VCaP (cell line): ENCODE measurements around the gene TRMT1.
"Not testable (repeated sequence)": the region's sequence is repeated elsewhere in the genome, so short reads cannot be mapped to it uniquely, and the experiment has no call there.

Experiments
- H3K27ac ChIP-seq: fragments of 450-650 bp; 2 replicates; pipeline ENCODE4 v1.5.1; 2017
- TF ChIP-seq, protein P1 (sequence below): fragments of 450-650 bp; conservative IDR thresholded peaks from 2 replicates; pipeline ENCODE4 v1.5.1; 2017; ENCODE audit warnings: mild to moderate bottlenecking, moderate library complexity

Gene TRMT1

DNA sequence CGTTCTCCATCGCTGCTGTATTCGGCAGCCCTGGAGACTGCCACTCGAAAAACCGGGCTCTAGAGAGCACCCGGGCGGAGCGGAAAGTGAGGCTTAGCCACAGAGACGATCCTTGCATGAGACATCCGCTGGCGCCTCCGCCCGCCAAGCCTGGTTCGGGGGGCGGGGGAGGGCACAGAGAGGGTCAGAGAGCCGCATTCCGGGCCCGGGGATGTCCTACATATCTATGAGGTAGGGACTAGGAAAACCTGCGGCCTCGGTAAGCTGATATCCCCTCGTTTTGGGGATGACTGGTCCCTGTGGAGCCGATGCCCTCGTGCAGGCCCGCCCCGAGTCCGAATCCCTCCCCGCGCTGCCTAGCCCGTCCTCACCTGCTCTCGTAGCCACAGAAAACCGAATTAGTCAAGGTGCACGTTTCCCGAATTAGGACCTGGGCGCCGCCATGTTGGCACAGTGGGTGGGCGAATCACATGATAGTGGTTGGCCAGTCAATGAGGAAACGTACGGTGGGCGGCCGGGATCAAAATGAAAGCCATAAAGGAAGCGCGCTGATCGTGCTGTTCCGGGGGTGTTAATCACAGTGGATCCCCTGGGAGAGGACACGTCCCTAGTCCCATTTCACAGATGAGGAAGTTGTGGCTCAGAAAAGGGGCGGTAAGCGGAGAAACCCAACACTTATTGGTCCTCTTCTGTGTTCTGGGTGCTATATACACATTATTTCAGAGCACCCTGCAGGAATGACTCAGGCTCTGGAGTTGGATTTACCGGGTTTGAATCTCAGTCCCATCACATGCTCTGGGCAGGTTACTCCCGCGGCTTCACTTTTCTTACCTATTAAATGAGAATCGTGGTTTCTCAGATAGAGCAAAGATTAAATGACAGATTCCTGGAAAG is at the start of gene TRMT1:
Gene TRMT1 (minus strand): TSS at position 459 of the 894 bp plus-strand sequence. CDS start 341 bp downstream, at position 118.
- H3K27ac ChIP-seq, result peak within 1 kb of the TSS; percentile 84
- TF ChIP-seq, protein P1, sequence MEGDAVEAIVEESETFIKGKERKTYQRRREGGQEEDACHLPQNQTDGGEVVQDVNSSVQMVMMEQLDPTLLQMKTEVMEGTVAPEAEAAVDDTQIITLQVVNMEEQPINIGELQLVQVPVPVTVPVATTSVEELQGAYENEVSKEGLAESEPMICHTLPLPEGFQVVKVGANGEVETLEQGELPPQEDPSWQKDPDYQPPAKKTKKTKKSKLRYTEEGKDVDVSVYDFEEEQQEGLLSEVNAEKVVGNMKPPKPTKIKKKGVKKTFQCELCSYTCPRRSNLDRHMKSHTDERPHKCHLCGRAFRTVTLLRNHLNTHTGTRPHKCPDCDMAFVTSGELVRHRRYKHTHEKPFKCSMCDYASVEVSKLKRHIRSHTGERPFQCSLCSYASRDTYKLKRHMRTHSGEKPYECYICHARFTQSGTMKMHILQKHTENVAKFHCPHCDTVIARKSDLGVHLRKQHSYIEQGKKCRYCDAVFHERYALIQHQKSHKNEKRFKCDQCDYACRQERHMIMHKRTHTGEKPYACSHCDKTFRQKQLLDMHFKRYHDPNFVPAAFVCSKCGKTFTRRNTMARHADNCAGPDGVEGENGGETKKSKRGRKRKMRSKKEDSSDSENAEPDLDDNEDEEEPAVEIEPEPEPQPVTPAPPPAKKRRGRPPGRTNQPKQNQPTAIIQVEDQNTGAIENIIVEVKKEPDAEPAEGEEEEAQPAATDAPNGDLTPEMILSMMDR, result no peak

DNA sequence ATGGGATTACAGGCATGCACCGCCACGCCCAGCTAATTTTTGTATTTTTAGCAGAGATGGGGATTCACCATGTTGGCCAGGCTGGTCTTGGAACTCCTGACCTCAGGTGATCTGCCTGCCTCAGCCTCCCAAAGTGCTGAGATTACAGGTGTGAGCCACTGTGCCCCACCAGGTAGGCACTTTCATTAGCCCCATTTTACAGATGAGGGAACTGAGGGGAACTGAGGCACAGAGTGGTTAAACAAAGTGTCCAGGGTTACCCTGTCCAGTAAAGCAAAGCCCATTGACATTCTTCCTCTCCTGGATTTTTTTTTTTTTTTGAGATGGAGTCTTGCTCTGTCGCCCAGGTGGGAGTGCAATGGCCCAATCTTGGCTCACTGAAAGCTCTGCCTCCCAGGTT is 49.6 kb upstream of the TRMT1 start:
- not testable (repeated sequence) for H3K27ac ChIP-seq

DNA sequence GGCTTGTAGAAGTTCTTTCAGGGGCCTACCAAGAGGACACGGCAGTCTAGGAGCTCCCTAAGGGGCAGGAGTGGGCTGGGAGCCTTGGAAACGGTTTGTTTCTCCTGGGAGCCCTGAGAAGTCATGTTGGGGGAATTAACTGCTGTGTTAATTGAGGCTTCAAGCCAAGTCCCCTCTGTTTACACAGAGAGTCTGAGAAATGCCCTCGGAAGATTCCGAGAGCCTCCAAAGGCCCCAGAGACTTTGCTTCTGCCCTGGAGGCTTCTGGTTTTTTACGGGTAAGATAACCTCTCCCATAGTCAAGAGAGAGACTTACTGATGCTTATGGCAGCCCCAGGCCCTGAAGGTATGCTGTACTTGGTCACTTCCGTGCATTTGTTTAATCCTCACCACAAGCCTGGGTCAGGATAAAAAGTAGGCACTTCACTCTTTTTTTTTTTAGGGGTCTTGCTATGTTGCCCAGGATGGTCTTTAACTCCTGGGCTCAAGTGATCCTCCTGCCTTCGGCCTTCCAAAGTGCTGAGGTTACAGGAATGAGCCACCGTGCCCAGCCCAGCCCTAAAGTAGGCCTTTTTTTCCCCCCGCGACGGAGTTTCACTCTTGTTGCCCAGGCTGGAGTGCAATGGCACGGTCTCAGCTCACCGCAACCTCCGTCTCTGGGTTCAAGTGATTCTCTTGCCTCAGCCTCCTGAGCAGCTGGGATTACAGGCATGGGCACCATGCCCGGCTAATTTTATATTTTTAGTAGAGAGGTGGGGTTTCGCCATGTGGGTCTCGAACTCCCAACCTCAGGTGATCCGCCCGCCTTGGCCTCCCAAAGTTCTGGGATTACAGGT is 48.8 kb upstream of the TRMT1 start:
- TF ChIP-seq, protein P1, result no peak
- H3K27ac ChIP-seq, result no peak overlapping the region

DNA sequence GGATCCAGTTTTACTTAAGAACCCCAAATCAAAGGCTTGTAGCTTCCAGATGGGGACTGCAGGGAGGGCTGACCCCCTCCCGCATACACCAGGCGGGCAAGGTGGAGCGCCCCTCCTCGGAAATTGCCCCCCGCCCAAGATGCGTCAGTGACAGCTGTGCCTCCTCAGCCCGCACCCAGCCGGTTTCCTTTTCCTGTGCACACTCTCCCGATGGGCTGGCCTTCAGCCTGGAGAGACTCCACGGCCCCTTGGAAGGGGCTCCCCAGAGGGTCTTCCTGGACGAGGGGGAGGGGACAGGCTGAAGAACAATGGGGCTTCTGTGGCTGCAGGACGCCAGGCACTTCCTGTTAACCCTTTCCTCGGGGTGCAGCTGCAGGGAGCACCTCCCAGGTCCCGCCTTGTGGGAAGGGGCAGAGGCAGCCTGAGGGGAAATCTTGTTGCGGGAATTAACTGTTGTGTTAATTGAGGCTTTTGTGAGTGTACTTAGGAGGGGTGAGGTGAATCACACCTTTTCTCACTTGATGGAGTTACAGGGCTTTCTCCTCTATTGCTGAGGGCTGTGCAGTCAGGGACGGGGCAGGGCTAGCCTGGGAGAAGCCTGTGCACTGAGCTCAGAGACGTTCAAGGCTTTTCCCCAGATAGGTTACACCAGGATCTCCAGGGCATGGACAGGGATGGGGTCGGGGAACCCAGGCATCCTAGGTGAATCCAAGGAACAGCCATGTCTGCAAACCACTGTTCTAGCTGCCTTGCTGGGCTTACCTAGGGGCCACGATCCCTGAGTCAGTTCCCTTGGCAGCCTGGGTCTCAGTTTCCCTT is 48.0 kb upstream of the TRMT1 start:
- H3K27ac ChIP-seq, result peak overlapping the region; percentile 76; the same call in 1 of the 2 replicates
- TF ChIP-seq, protein P1, result no peak

GRCh38 chr19:13163609-13164342 is 47.2 kb upstream of the TRMT1 start:
- TF ChIP-seq, protein P1, result no peak
- peak overlapping the region; percentile 76 for H3K27ac ChIP-seq

GRCh38 chr19:13162724-13163608 is 46.4 kb upstream of the TRMT1 start:
- TF ChIP-seq, protein P1, result no peak
- H3K27ac ChIP-seq, result peak overlapping the region; percentile 76
